Measurements from ENCODE around the gene HMGN4. TPM values are rescaled to one million over a fixed set of nuclear protein-coding genes. Genes with fewer than 3 reads are reported as not detected.

The HMGN4 gene
- total and polyA plus RNA-seq, 8 donors = 8.8 to 24.2 (median 13.2) TPM

DNA sequence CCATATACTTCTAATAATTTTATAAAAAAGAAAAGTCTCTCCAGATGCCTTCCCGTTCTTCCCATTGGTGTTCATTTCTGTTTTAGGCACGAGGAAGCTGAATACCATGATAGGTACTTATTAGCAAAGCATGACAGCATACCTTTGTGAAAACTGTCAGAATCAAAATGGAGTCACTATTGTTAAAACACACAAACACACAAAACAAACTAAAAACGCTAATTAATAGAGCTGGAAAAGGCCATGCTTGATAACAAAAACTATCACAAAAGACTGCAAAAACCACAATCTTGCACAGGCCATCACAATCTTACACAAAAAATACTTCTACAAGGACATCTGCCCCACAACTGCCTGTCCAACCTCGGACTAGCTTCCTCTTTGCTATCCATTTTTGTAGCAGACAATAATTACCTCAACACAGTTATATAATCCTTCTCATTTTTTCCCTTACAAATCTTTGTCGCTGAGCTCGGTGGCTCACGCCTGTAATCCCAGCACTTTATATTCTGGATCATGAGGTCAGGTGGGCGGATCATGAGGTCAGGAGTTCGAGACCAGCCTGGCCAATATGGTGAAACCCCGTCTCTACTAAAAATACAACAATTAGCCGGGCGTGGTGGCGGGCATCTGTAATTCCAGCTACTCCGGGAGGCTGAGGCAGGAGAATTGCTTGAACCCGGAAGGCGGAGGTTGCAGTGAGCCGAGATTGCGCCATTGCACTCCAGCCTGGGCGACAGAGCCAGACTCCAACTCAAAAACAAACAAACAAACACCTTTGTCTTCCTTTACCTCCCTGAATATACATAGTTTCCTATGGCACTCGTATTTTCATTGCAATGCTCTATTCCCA is 55.3 kb downstream of the HMGN4 start:
- TF ChIP-seq, protein P1, sequence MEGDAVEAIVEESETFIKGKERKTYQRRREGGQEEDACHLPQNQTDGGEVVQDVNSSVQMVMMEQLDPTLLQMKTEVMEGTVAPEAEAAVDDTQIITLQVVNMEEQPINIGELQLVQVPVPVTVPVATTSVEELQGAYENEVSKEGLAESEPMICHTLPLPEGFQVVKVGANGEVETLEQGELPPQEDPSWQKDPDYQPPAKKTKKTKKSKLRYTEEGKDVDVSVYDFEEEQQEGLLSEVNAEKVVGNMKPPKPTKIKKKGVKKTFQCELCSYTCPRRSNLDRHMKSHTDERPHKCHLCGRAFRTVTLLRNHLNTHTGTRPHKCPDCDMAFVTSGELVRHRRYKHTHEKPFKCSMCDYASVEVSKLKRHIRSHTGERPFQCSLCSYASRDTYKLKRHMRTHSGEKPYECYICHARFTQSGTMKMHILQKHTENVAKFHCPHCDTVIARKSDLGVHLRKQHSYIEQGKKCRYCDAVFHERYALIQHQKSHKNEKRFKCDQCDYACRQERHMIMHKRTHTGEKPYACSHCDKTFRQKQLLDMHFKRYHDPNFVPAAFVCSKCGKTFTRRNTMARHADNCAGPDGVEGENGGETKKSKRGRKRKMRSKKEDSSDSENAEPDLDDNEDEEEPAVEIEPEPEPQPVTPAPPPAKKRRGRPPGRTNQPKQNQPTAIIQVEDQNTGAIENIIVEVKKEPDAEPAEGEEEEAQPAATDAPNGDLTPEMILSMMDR (IDR thresholded peaks at IDR 0.05) = no peak
- Histone ChIP-seq H3K27ac (no peak overlapping the region), H3K36me3 (peaks cover 0 to 1% (median 0%) of the 10 kb centered on the region in 3 donors), H3K4me1 (peaks cover 0 to 18% (median 0%) of the 10 kb centered on the region in 3 donors), H3K4me3 (no peak overlapping the region), H3K27me3 (peaks cover 0 to 41% (median 6%) of the 10 kb centered on the region in 4 donors), H3K9me3 (no peaks in the 10 kb centered on the region)
- ATAC-seq = no peak
- 31 to 36% methylated on average over 20 of the region's 20 CpGs for WGBS, 2 donors
- intact Hi-C loops (cut with DNase I) = no loop called here
- FAIRE-seq = no peak
- no peak for DNase-seq

DNA sequence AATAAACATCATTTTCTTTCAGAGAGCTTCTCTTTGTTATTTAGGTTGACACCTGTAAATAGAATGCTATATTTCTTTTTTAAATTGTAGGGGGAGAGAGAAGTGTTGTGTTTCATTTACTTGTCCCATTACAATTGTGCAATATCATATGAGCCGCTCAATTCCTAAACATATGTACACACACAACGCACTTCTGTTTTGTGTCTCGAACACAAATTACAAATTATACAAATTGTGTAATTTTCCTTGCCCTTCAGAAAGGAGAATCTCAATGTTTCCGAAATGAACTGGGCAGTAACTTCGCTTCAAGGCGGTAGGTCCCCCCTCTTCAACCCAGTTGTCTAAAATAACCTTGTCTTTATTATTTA is 55.9 kb downstream of the HMGN4 start:
- ATAC-seq = no peak
- 26 to 38% methylated on average over 6 of the region's 6 CpGs for WGBS, 2 donors
- no peak for DNase-seq
- peaks cover 0 to 18% (median 0%) of the 10 kb centered on the region in 3 donors for H3K4me1 ChIP-seq
- H3K27me3 ChIP-seq = peaks cover 0 to 41% (median 6%) of the 10 kb centered on the region in 4 donors
- FAIRE-seq = no peak
- peaks cover 0 to 5% (median 0%) of the 10 kb centered on the region in 3 donors for H3K36me3 ChIP-seq
- no peak overlapping the region for H3K27ac ChIP-seq
- no peaks in the 10 kb centered on the region for H3K9me3 ChIP-seq
- TF ChIP-seq, protein P1 (IDR thresholded peaks at IDR 0.05) = no peak
- intact Hi-C loops (cut with DNase I) = no loop called here
- no peak overlapping the region for H3K4me3 ChIP-seq

DNA sequence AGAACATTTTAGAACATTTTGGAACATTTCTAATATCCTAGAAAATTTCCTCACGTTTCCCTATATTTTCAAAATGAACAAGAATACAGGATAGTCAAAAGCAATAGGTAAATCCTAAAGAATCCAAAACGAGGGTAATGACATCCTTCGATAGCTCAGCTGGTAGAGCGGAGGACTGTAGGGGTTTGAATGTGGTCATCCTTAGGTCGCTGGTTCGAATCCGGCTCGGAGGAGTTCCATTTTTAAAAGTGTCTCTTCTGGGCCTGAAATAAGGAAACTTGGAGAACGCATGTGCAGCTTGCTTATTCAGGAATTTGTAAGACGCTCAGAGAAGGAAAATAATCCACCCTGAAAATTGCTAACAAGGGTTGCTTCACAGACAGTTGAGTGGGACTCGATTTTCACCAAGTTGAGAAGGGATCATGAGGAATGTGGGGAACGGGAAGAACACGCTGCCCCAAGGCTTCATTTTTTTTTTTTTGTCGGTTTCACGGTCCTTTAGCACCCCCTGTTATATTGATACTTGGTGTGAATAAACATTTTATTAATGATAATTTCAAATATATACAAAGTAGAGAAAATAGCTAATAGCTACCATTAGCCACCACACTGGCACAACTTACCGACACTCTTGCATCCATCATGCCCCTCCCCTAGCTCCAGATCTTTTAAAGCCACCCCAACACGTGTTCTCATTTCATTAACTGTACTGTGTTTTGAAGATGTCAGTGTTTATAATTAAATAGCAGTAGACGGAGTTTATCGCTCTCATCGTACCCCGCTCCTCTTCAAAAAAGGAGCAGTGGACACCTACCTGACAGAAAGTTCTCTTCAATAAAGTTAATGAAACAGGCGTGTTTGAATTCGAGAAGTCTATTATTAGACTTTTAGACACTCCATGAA is 56.8 kb downstream of the HMGN4 start:
- WGBS, 2 donors = 24 to 27% methylated on average over 23 of the region's 23 CpGs

DNA sequence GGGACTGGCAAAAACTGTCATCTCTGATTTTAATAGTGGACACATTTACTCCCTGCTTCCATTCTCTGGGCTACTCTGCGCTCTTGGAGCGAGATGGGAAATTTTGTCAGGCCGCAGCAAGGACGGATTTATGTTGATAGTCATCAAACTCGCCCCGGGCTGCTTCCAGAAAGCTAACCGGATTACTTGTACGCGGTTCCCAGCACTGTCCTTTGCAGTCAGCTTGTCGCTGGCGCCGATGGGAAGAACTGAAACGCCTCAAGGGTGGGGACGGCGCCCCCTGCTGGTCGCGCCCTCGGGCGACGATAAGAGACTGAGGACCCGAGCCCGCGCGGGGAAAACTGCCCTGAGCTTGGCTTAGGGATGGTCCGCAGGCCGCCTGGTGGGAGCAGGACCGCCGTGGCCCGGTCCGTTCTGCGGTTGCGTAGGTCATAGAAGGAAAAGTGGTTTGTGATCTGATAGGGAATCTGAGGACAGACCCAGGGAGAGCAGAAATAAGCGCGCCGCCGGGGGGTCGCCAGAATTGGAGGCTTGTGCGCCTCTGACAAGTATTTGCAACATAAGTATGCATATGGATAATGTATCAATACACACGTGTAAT is 57.6 kb downstream of the HMGN4 start:
- Histone ChIP-seq H3K4me1 (peaks cover 0 to 18% (median 0%) of the 10 kb centered on the region in 3 donors), H3K27me3 (peaks cover 0 to 35% (median 3%) of the 10 kb centered on the region in 4 donors), H3K36me3 (peaks cover 0 to 5% (median 0%) of the 10 kb centered on the region in 3 donors), H3K9me3 (no peaks in the 10 kb centered on the region), H3K4me3 (peak overlapping the region; percentile 19 to 95 (median 90)), H3K27ac (peak overlapping the region in 3 of 4 donors; percentile 64 to 86 (median 85))
- 1% methylated on average over 39 of the region's 39 CpGs for WGBS, 2 donors
- ATAC-seq (peak; percentile 81 to 93 (median 86)), FAIRE-seq (no peak), DNase-seq (peak; percentile 75 to 97 (median 87))
- TF ChIP-seq, protein P1 (IDR thresholded peaks at IDR 0.05) = peak; percentile 93 to 96 (median 94)
- intact Hi-C loops (cut with DNase I) = loop anchor here in 1 of 3 donors (5.0 kb wide), 1 partner anchor 253 kb away; no protein-coding TSS in a partner anchor

More for the DNA sequence above, 56.8 kb downstream of the HMGN4 start:
- no peak for FAIRE-seq
- Histone ChIP-seq H3K36me3 (peaks cover 0 to 5% (median 0%) of the 10 kb centered on the region in 3 donors), H3K27ac (peak overlapping the region in 1 of 4 donors; percentile 85), H3K9me3 (no peaks in the 10 kb centered on the region), H3K27me3 (peaks cover 0 to 41% (median 5%) of the 10 kb centered on the region in 4 donors), H3K4me1 (peaks cover 0 to 18% (median 0%) of the 10 kb centered on the region in 3 donors), H3K4me3 (peak overlapping the region in 2 of 4 donors; percentile 88 to 95)
- TF ChIP-seq, protein P1 (IDR thresholded peaks at IDR 0.05) = no peak
- ATAC-seq = no peak
- no peak for DNase-seq
- intact Hi-C loops (cut with DNase I) = loop anchor here in 1 of 3 donors (5.0 kb wide), 1 partner anchor 253 kb away; no protein-coding TSS in a partner anchor

Other genes with a start within 250 kb of the HMGN4 start
- gene BTN3A2, start 173.2 kb upstream of the HMGN4 start, total RNA-seq = 10 to 100 TPM in 4 of 6 donors, 1 to 10 TPM in 2; 2.5 to 45.7 (median 10.6) TPM
- 1 to 10 TPM; 5.9 to 8.1 TPM for gene BTN3A2, start 173.2 kb upstream of the HMGN4 start, polyA plus RNA-seq
- 10 to 100 TPM in 1 of 6 donors, 1 to 10 TPM in 5; 1.7 to 10.5 (median 5.0) TPM for gene BTN2A2, start 155.3 kb upstream of the HMGN4 start, total RNA-seq
- 1 to 10 TPM; 3.8 to 4.4 TPM for gene BTN2A2, start 155.3 kb upstream of the HMGN4 start, polyA plus RNA-seq
- gene BTN3A1, start 136.1 kb upstream of the HMGN4 start, total RNA-seq = 10 to 100 TPM in 4 of 6 donors, 1 to 10 TPM in 2; 3.9 to 33.5 (median 13.3) TPM
- gene BTN3A1, start 136.1 kb upstream of the HMGN4 start, polyA plus RNA-seq = 10 to 100 TPM in 1 of 2 donors, 1 to 10 TPM in 1; 8.9 to 13.9 TPM
- gene BTN3A3, start 97.9 kb upstream of the HMGN4 start, total RNA-seq = 10 to 100 TPM in 1 of 6 donors, 1 to 10 TPM in 5; 1.5 to 15.3 (median 4.6) TPM
- 1 to 10 TPM; 4.0 TPM for gene BTN3A3, start 97.9 kb upstream of the HMGN4 start, polyA plus RNA-seq
- 10 to 100 TPM in 1 of 6 donors, 1 to 10 TPM in 5; 3.7 to 10.9 (median 6.5) TPM for gene BTN2A1, start 80.4 kb upstream of the HMGN4 start, total RNA-seq
- 10 to 100 TPM in 1 of 2 donors, 1 to 10 TPM in 1; 8.1 to 15.3 TPM for gene BTN2A1, start 80.4 kb upstream of the HMGN4 start, polyA plus RNA-seq
- not detected for gene BTN1A1, start 38.1 kb upstream of the HMGN4 start, total RNA-seq
- gene BTN1A1, start 38.1 kb upstream of the HMGN4 start, polyA plus RNA-seq = not detected
- 1 to 10 TPM; 3.5 to 6.9 (median 5.5) TPM for gene ABT1, start 58.6 kb downstream of the HMGN4 start, total RNA-seq
- 10 to 100 TPM in 1 of 2 donors, 1 to 10 TPM in 1; 5.7 to 10.2 TPM for gene ABT1, start 58.6 kb downstream of the HMGN4 start, polyA plus RNA-seq
- gene ZNF322, start 121.4 kb downstream of the HMGN4 start, total RNA-seq = 10 to 100 TPM in 3 of 6 donors, 1 to 10 TPM in 3; 6.1 to 17.0 (median 9.2) TPM
- gene ZNF322, start 121.4 kb downstream of the HMGN4 start, polyA plus RNA-seq = 1 to 10 TPM; 3.7 to 6.2 TPM

Measured in pancreas (tissue), 10 donors.